Common myeloid progenitor, CD34-positive (primary cell): Measurements from ENCODE around the gene FASLG. TPM values are rescaled to one million over a fixed set of nuclear protein-coding genes. Genes with fewer than 3 reads are reported as not detected.
"Not testable (repeated sequence)": the region's sequence is repeated elsewhere in the genome, so short reads cannot be mapped to it uniquely, and the experiment has no call there.

Experiments
- CTCF ChIA-PET: fragments of 350-600 bp; sonication (Branson Sonifier 250); formaldehyde crosslinking; loops from one replicate; lab custom pipeline; 2021; ENCODE audit warnings: antibody characterized with exemption; lab: Charles Lee
- POLR2A ChIA-PET: fragments of 350-600 bp; sonication (Branson Sonifier 250); formaldehyde crosslinking; loops from one replicate; lab custom pipeline; 2021; ENCODE audit warnings: antibody characterized with exemption; lab: Charles Lee
- DNase-seq, 3 donors: peaks; one replicate each; pipeline versions ENCODE4 v3.0.0 to v3.0.0-alpha.2; 2013
- H3K27ac ChIP-seq, 2 experiments: 1 replicate in 1 of 2; 2 replicates in 1 of 2; pipeline ENCODE4 v1.7.0; 2013; ENCODE audit warnings: inconsistent platforms in 2 of 2, low read length in 2 of 2, mild to moderate bottlenecking in 2 of 2, low read depth in 1 of 2, moderate library complexity in 1 of 2; ENCODE audit not compliant: severe bottlenecking in 2 of 2, insufficient read depth in 1 of 2, poor library complexity in 1 of 2
- H3K27me3 ChIP-seq, 5 experiments: replicated peaks in 2 of 5; 1 replicate in 3 of 5; 2 replicates in 2 of 5; pipeline versions ENCODE4 v1.6.1 to v1.7.0; 2013; ENCODE audit warnings: low read length in 4 of 5, mild to moderate bottlenecking in 2 of 5, moderate library complexity in 2 of 5, inconsistent platforms in 1 of 5; ENCODE audit not compliant: insufficient read depth in 5 of 5, control insufficient read depth in 4 of 5
- H3K36me3 ChIP-seq, 4 experiments: 1 replicate in 2 of 4; 2 replicates in 2 of 4; pipeline versions ENCODE4 v1.6.1 to v1.7.0; 2013; ENCODE audit warnings: low read length in 3 of 4, control low read depth in 1 of 4, mild to moderate bottlenecking in 1 of 4; ENCODE audit not compliant: control insufficient read depth in 4 of 4, insufficient read depth in 4 of 4
- H3K4me1 ChIP-seq, 4 experiments: 1 replicate in 3 of 4; 2 replicates in 1 of 4; pipeline versions ENCODE4 v1.6.1 to v1.7.1; 2013; ENCODE audit warnings: low read length in 3 of 4, mild to moderate bottlenecking in 3 of 4, control low read depth in 1 of 4, inconsistent platforms in 1 of 4, moderate library complexity in 1 of 4; ENCODE audit not compliant: control insufficient read depth in 4 of 4, insufficient read depth in 4 of 4; ENCODE audit errors: control extremely low read depth in 1 of 4
- H3K4me3 ChIP-seq, 7 experiments: 1 replicate in 4 of 7; 2 replicates in 3 of 7; pipeline versions ENCODE4 v1.5.1 to v1.7.0; 2013; ENCODE audit warnings: mild to moderate bottlenecking in 7 of 7, low read length in 6 of 7, moderate library complexity in 6 of 7, inconsistent platforms in 2 of 7, low read depth in 2 of 7, control low read depth in 1 of 7; ENCODE audit not compliant: insufficient read depth in 4 of 7, control insufficient read depth in 1 of 7; ENCODE audit errors: extremely low read depth in 1 of 7
- H3K9me3 ChIP-seq, 5 experiments: 1 replicate in 4 of 5; 2 replicates in 1 of 5; pipeline versions ENCODE4 v1.6.1 to v1.7.1; 2013; ENCODE audit warnings: low read length in 4 of 5, mild to moderate bottlenecking in 2 of 5, inconsistent platforms in 1 of 5, low read depth in 1 of 5, moderate library complexity in 1 of 5; ENCODE audit not compliant: control insufficient read depth in 4 of 5, insufficient read depth in 2 of 5; ENCODE audit errors: control extremely low read depth in 1 of 5
- WGBS: methylation state at CpG from one replicate; pipeline ENCODE4 v1.1.5; 2013; ENCODE audit not compliant: insufficient coverage; 5-methylcytosine and 5-hydroxymethylcytosine counted together
- polyA plus RNA-seq: library from polyadenylated mRNA; unstranded; fragments of 120-200 nt; gene quantifications from one replicate; pipeline ENCODE4 v1.2.1, GENCODE V29; 2013

The FASLG gene
- 0.05 TPM for polyA plus RNA-seq

- no peaks in the 10 kb centered on the region for H3K36me3 ChIP-seq
- ChIA-PET CTCF (no interaction called here), POLR2A (no interaction called here)
- H3K4me3 ChIP-seq = no peak within 1 kb of the TSS
- 100% methylated on average over 3 of the region's 11 CpGs for WGBS
- no peaks in the 10 kb centered on the region for H3K27me3 ChIP-seq
- no peak within 1 kb of the TSS for H3K27ac ChIP-seq
- no peak for DNase-seq
- no peaks in the 10 kb centered on the region for H3K9me3 ChIP-seq
- peaks cover 3 to 16% (median 10%) of the 10 kb centered on the region in 4 experiments for H3K4me1 ChIP-seq
These were observed at the start of gene FASLG for GRCh38 chr1:172658871-172659453. Gene FASLG (plus strand): TSS chr1:172659103. CDS start chr1:172659202, 99 bp downstream.

- peak; percentile 29 to 55 (median 54) for DNase-seq
- POLR2A ChIA-PET = interaction anchor here (1.0 kb wide), 1 partner anchor 110 kb away, joined by 5 read pairs; no protein-coding TSS in a partner anchor
- WGBS = no CpG with 5 or more reads among the region's 3 CpGs
These were observed 49.4 kb upstream of the FASLG start for GRCh38 chr1:172609528-172609927.

GRCh38 chr1:172612478-172612877, 46.4 kb upstream of the FASLG start:
- H3K36me3 ChIP-seq = peaks cover 9 to 18% (median 11%) of the 10 kb centered on the region in 4 experiments
- 85% methylated on average over 2 of the region's 2 CpGs for WGBS
- H3K4me3 ChIP-seq = no peak overlapping the region
- peaks cover 0 to 3% (median 0%) of the 10 kb centered on the region in 4 experiments for H3K4me1 ChIP-seq
- peaks cover 0 to 13% (median 4%) of the 10 kb centered on the region in 5 experiments for H3K9me3 ChIP-seq
- ChIA-PET CTCF (no interaction called here), POLR2A (no interaction called here)
- H3K27ac ChIP-seq = no peak overlapping the region
- no peaks in the 10 kb centered on the region for H3K27me3 ChIP-seq
- no peak for DNase-seq

More at GRCh38 chr1:172609528-172609927, 49.4 kb upstream of the FASLG start:
- Histone ChIP-seq H3K36me3 (peaks cover 9 to 26% (median 13%) of the 10 kb centered on the region in 4 experiments), H3K27ac (no peak overlapping the region), H3K4me1 (no peaks in the 10 kb centered on the region), H3K4me3 (no peak overlapping the region), H3K27me3 (no peaks in the 10 kb centered on the region), H3K9me3 (no peaks in the 10 kb centered on the region)
- CTCF ChIA-PET = interaction anchor here (0.5 to 6.1 kb wide), 15 partner anchors 9 to 869 kb away, joined by 3 to 128 read pairs (median 5); no protein-coding TSS in a partner anchor

- H3K9me3 ChIP-seq = peaks cover 0 to 15% (median 4%) of the 10 kb centered on the region in 5 experiments
- no peak for DNase-seq
- ChIA-PET CTCF (interaction anchor here (1.4 kb wide), 1 partner anchor 10 kb away, joined by 3 read pairs; no protein-coding TSS in a partner anchor), POLR2A (no interaction called here)
- peaks cover 0 to 3% (median 0%) of the 10 kb centered on the region in 4 experiments for H3K4me1 ChIP-seq
- no CpG with 5 or more reads among the region's 2 CpGs for WGBS
- H3K36me3 ChIP-seq = peaks cover 9 to 17% (median 11%) of the 10 kb centered on the region in 4 experiments
- no peak overlapping the region for H3K4me3 ChIP-seq
- no peaks in the 10 kb centered on the region for H3K27me3 ChIP-seq
- no peak overlapping the region for H3K27ac ChIP-seq
These were observed 45.6 kb upstream of the FASLG start for GRCh38 chr1:172613294-172613693.

- POLR2A ChIA-PET = no interaction called here
- Histone ChIP-seq H3K4me1 (peaks cover 0 to 3% (median 0%) of the 10 kb centered on the region in 4 experiments), H3K9me3 (peaks cover 0 to 28% (median 12%) of the 10 kb centered on the region in 5 experiments), H3K27me3 (no peaks in the 10 kb centered on the region), H3K4me3 (no peak overlapping the region), H3K36me3 (peaks cover 0 to 5% (median under 1%) of the 10 kb centered on the region in 4 experiments), H3K27ac (no peak overlapping the region)
- CTCF ChIA-PET = interaction anchor here (1.5 to 1.8 kb wide), 3 partner anchors 13 to 103 kb away, joined by 3 to 6 read pairs (median 4); no protein-coding TSS in a partner anchor
- no CpG with 5 or more reads among the region's 1 CpG for WGBS
- no peak for DNase-seq
These were observed 42.7 kb upstream of the FASLG start for GRCh38 chr1:172616195-172616594.

- POLR2A ChIA-PET = no interaction called here
These were observed 42.3 kb upstream of the FASLG start for GRCh38 chr1:172616636-172617035.

GRCh38 chr1:172620603-172621002, 38.3 kb upstream of the FASLG start:
- H3K9me3 ChIP-seq = peaks cover 0 to 29% (median 12%) of the 10 kb centered on the region in 5 experiments
- H3K27me3 ChIP-seq, H3K27ac ChIP-seq, H3K4me1 ChIP-seq, CTCF ChIA-PET, DNase-seq, H3K36me3 ChIP-seq, H3K4me3 ChIP-seq, POLR2A ChIA-PET: not testable (repeated sequence)
- WGBS = 99% methylated on average over 9 of the region's 9 CpGs

More at GRCh38 chr1:172616636-172617035, 42.3 kb upstream of the FASLG start:
- CTCF ChIA-PET = interaction anchor here (1.7 to 1.8 kb wide), 2 partner anchors 101 to 103 kb away, joined by 4 to 6 read pairs; no protein-coding TSS in a partner anchor
- Histone ChIP-seq H3K36me3 (peaks cover 0 to under 1% (median 0%) of the 10 kb centered on the region in 4 experiments), H3K27me3 (no peaks in the 10 kb centered on the region), H3K4me3 (no peak overlapping the region), H3K27ac (no peak overlapping the region), H3K4me1 (peaks cover 0 to 3% (median 0%) of the 10 kb centered on the region in 4 experiments), H3K9me3 (peaks cover 0 to 29% (median 12%) of the 10 kb centered on the region in 5 experiments)
- WGBS = 94% methylated on average over 2 of the region's 3 CpGs
- no peak for DNase-seq
